HG03039 (cell line): ENCODE data around the gene LRRC32.
A peak's percentile ranks its signal among the peaks of the same experiment; 100 is the strongest.
"Not testable (repeated sequence)": the region's sequence is repeated elsewhere in the genome, so short reads cannot be mapped to it uniquely, and the experiment has no call there.

ENCODE experiments used
- ATAC-seq: cut with Tn5 transposase; IDR thresholded peaks from one replicate; pipeline ENCODE4 v1.9.1; 2021; ENCODE audit warnings: mild to moderate bottlenecking, moderate library complexity; ENCODE audit not compliant: unreplicated experiment

Gene LRRC32

DNA sequence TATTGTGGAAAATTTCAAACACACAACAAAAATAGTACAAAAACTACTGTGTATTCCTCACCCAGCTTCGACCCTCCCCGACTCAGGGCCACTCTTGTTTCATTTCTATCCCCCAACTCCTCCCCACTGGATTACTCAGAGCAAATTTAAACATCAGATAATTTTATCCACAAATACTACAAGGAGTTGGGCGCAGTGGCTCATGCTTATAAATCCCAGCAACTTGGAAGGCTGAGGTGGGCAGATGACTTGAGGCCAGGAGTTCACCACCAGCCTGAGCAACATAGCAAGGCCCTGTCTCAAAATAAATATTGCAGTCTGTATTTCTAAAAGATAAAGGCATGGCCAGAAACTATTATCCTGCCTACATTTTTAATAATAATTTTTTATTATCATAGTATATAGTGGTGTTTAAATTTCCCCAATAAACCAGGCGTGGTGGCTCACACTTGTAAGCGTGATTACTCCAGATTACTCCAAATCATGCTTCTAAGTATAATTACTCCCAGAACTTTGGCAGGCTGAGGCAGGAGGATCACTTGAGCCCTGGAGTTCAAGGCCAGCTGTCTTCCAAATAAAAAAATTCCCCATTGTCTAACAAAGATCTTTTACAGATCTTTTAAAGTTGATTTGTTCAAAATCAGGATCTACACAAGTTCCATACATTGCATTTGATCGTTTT lies 39.8 kb downstream of the LRRC32 start:
- no peak for ATAC-seq

DNA sequence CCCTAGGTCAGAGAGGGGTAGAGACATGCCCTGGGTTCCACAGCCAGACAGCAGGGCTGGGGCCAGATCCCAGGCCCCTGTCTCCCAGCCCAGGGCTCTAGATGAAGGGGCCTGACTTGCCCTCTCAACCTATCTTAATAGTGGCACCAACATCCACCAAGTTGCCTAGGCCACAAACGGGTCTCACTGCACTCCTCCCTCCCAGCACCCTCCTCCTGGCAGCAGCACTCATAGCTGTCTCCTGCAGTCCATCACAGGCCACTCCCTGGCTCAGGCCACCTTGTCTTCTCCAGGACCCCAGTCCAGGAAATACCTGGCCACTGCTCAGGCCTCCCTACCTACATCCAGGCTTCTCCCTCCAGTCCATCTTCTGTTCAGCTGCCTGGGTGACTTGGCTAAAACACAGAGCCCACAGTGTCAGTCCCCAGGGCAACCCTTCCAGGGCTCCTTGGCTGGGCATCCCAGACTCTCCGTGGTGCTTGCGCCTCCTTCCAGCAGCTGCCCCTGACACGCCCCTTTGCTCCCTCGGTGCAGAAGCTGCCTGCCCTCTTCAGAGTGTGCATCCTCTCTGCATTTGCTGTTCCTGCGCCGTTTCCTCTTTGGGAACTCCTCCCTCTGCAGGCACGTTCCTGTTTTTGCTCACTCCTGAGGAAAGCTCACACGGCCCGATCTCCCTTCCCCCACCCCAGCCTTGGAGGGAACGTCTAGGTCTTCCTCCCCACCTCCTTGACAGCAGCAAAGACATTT lies 40.5 kb downstream of the LRRC32 start:
- ATAC-seq = no peak

DNA sequence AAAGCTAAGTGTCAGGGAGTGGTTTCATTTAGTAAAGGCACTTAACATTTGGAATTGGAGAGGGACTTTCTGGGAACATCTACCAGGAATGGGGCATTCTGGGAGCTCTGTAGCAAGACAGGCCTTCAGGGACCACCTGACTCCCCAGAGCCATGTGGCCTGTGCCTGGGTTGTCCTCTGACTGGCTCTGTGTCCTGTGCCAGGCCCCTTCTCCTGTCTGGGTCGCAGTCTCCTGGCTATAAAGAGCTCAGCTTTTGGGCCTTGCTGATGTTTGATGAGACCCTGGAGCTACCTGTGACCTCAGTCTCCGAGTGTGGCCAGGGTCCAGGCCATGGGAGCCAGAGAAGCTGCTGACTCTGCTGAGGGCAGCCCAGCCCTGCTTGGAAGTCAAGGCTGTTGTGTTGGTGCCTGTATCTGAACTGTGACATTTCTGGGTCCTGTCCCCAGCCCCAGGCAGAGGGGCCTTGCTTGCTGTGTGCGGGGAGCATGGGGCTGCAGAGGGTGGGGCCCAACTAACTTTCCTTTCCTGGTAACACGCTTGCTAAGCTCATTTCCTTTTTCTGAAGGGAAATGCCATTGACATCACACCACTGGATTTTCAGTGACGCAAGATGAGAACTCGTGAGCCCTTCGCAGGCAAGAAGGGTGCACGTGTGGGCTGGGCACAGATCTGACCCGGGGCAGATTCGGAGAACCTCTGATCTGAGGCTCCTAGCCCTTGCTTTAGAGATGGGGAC lies 41.3 kb downstream of the LRRC32 start:
- ATAC-seq = no peak

DNA sequence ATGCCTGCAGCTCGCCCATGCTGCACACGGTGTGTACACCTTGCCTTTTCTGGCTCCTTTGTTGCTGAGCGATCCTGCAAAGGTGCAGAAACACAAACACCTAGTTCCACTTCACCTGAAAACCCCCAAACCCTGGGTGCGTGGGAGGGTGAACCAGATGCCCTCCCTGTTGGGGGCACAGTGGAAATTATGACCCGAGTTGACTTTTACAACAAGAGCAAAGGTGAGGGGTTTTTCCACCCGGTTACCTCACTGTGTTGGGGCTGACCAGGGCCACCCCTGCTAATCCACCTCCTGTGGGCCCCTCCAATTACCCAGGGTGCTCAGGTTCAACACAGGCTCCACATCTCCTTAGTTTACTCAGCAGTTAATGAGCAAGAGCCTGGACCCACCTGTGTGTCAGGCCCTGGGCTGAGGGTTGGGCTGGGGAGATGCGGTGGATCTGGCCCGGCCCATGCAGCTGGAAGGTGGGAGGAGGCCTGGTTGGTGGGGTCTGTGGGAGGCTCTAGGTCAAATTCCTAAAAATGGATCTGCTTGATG lies 42.1 kb downstream of the LRRC32 start:
- ATAC-seq = no peak

DNA sequence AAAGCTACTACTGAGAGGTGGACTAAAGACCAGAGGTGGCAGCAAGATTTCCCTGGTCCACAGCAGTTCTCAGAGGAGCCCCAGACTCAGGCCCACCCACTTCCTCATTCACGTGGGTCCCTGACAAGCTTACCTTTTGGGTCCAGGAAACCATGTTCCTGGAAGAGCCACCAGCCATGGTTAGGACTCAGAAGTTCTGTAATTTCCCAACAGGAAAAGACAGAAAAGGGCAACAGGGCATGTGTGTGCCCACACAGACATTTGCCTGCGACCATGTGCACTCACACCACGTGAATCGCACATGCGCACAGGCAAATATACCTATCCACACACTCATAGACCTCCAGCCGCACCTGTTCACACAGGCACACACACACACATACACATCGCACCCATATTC lies 42.9 kb downstream of the LRRC32 start:
- no peak for ATAC-seq

DNA sequence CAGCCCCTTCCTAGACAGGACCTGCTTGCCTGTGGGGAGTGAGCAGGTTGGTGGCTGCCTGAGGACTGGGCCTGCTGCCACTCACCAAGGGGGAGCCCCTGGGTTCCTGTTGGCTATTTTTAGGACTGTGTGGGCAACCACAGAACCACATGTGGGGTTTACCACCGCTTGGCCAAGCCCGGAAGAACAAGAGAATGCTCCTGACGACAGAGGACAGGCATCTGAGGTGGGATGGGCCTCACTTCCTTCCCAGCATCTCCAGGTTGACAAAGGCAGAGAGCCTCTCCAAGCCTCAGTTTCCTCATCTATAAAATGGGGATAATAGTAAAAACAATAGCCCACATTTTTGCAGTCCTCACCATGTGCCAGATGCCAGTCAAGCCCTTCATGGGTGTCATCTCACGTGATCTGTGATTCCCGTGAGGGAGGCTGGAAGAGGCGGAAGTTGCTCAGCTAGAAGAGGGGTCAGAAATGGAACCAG lies 43.6 kb downstream of the LRRC32 start:
- peak; percentile 66 for ATAC-seq

DNA sequence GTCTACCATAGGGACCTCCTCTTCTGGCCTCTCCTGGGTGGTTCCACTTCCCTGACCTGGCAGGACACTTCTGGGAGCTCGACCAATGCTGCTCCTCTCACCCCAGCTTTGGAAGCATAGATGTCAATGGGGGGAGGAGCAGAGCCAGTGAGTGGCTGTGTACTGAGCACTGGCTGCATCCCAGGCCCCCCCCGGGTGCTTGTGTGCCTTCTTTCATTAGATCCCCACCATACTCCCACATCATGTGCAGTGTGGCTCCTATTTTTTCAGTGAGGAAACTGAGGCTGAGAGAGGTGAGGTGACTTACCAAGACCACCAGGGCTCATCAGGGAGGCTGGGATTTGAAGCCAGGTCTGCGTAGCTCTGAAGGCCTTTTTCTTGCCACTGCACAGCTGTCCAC lies 44.3 kb downstream of the LRRC32 start:
- no peak for ATAC-seq

DNA sequence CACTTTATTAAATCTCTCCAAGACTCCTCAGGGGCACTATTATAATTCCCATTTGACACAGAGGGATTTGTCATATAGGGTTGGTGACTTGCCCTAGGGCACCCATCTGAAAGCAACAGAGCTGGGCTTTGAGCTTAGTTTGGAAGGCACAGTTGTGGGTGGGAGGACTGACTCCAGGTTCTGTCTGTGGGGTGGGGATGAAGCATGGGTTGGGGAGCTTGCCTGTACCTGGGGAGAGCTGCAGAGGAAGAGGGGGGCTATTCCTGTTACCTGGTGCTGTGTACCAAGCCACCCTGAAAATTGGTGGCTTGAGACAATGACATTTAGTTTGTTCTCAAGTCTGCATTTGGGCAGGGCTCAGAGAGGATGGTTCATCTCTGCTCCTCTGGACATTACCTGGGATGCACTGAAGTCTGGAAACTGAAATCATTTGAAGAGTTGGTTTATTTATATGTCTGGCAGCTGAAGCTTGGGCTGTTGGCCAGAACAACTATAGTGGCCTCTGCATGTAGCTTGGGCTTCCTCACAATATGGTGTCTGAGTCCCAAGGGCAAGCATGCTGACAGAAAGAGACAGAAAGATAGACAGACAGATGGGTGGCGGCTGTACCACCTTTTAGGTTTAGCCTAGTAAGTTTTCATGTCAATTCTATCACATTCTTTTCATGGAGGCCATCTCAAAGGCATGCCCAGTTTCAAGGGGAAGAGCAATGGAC lies 44.9 kb downstream of the LRRC32 start:
- no peak for ATAC-seq

DNA sequence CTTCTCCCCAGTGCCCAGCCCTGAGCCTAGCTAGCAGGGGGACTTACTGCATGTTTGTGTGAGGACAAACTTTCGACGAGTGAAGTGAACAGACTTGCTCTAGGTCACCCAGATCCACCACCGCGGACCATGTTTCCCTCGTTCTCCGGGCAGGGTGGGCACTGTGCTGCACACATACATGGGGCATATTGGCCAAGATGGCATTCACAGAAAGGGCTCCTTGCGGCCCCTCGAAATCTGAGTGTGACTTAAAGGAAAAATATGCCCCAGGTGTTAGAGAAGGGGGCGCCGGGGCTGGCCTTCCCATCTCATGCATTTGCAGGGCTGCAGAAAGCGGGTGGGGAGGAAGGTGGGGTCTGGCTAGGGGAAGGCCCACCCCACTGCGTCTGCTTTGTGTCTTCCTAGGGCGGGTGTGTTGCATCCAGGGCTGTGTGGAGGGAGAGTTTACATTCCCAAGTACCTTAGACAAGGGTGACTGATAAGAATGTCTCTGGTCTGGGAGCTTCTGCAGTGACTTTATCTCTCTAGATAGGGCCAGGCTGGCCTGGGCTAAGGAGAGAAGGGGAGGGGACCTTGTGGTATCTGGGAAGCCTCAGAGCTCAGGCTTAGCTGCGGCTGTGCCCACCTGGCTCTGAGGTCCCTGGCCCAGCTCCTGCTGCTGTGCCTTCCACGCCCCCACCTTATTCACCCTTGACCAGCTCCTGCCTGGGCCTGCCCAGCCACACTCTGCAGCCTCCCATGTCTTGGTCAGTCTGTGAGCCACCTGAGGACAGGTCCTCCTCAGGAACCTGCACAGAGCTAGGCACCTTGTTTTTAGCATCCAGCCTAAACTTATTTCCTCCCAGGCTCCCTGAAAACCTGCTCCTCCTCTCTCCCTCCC lies 45.8 kb downstream of the LRRC32 start:
- no peak for ATAC-seq

DNA sequence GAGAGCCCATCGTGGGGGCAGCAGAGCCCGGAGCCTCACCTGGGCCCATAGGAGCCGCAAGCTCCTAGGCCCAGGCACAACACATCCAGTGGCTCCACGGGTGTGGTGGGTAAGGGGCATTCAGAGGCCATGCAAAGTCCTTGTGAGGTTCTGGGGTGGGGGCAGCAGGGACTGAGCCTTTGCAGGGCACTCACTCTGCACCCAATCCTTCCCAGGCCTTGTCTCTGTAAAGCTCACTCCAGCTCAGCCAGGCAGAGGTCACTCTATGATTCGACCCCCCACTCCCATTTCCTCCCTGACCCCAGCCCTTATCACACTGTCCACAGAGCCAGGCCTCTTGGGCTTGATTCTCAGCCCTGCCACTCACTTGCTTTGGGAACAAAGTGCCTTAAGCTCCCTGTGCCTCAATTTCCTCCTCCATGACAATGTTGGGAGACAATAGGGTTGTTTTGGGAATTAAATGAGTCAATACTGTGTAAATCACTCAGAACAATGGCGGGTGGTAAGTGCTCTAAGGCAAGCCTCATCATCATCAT lies 46.6 kb downstream of the LRRC32 start:
- ATAC-seq = no peak

DNA sequence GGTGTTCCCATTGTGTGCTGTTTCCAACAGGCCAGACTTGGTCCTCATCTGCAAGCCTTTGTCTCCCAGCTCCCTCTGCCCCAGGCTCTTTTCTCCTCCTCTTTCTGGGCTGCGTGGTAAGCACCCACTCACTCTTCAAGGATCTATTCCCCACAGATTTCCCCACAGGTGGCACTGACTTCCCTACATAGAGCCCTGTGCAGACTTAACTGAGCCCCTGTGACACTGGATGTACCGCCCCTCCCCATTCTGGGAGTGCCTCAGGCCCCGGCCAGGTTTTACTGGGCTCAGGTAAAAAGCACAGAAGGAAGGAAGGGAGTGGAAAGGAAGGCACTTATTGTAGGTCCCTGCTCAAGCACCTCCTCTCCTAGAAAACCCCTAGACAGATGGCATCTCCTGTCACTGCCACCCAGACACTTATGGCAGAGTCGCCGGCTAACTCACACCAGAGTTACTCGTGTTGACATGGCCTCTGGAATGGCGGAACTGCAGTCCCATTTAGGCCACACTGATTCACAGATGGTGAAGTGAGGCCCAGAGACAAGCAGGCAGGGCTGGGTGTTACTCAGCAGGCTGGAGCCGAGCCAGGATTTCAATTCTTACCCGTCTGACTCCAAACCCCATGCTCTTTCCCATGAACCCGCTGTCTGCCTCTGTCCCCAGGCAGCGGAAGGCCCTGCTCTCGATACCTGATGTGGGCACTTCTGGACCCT lies 47.2 kb downstream of the LRRC32 start:
- no peak for ATAC-seq

DNA sequence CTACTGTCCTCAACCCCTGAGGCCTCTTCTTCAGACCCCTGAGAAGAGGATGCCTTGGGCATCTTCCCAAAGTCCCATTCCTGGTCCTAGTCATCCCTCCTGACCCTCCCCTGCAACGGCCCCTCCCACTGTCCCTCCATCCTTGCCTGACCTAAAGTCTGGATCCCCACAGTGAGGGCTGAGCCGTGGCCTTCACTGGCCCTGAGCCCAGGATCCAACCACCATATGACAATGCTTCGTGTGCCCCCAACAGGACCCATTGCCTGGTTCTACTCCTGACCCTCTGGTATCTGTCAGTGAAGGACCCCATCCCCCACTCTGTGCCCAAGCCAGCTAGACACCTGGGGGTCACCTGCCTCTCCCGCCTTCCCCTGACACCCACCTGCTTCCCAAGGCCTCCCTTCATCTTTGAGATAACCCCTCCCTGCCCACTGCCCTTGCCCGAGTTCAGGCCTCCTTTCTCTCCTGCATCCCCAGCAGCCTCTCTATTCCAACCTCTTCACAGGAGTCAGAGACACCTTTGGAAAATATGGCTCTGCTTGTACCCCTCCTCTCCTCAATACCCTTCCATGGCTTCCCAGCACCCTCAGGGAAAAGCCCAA lies 48.0 kb downstream of the LRRC32 start:
- no peak for ATAC-seq

DNA sequence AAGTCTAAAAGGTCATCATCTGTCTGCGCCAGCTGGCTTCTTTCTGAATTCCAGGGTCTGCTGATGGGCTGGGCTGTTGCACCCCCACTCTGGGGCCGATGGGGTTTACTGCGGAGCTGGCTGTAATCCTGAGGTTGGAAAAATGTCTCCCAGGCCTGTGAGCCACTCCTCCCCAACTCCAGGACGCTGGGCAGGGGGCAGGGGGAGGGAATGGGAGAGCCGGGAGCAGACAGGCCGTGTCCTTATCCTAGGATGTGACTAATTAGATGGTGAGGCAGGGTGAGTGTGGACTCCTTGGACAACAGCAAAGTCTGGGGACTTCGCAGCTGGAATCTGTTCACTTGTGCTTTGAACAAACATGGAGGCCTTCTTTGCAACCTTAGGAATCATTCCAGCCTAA lies 48.7 kb downstream of the LRRC32 start:
- ATAC-seq = no peak

DNA sequence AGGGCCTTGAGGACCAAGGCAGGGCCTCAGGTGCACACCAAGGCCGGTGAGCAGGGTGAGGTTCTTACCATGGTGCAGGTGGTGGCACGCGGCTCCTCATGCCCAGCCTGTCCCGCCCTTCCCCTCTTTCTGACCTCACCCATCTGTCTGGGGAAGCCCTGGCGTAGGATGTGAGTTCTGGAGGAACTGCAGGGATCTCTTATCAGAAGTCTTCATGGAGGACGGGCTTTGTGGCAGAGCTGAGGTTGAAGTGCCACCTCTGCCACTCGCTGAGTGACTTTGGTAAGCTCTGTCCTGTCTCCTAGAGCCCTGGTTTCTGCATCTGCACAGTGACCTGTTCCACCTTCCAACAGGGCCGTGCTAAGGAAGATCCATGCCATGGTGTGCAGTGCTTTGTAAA lies 49.1 kb downstream of the LRRC32 start:
- ATAC-seq = no peak

DNA sequence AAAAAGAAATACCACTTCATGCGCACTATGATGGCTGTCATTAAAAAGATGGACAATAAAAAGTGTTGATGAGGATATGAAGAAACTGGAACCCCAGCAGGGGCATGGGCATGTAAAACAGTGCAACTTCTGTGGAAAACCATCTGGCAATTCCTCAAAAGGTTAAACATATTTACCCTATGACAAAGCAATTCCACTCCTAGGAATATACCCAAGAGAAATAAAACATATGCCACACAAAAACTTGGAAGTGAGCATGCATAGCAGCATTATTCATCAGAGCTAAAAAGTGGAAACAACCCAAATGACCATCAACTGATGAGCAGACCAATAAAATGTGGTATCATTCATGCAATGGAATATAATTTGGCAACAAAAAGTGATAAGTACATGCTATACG lies 50.1 kb downstream of the LRRC32 start:
- ATAC-seq = no peak

DNA sequence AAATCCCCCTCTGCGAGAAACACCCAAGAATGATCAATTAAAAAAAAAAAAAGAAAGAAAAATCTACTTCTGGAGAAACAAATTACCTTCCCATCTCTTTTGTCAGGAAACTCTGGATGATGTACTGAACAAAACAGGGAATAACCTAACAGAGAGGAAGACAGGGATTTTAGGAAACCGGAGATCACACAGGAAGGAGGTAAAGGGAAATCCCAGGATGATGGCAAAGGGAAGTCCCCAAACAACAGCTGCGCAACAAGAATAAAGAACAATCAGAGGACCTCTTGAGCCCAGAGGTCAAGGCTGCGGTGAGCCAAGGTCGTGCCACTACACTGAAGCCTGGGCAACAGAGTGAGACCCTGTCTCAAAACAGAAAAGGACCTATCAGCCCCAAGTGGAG lies 50.7 kb downstream of the LRRC32 start:
- ATAC-seq = not testable (repeated sequence)

DNA sequence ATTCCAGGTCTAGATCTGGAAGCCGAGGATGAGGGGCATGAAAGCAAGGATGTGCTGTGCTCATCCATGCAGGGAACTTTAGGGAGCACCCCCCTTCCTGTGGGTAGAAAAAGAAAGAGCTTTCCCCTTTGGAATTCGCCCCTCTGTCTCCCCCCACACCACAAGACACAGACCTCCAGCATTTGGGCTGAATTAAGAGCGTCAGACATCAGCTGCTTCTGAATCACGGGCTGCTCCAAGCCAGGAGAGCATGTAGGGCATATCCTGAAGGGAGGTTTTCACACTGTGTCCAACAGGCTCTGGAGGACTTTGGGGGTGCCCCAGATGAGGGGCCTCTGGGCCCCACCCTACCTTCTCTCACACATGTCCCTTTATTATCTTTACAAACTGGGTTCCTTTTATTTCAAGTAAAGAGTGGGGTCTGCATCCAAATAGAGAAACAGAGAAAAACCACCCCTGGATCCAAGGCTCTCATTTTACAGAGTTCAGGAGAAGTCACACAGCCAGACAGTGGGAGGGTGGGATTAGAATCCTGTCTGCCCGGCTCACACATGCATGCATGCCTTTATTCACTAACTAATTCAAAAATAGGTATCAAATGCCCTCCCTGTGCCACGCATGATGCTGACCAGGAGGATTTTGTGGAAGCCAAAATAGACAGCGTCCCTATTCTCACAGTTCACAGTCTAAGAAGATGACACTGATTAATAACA lies 52.8 kb downstream of the LRRC32 start:
- ATAC-seq = no peak
